Putamen (tissue), 1 donor: ENCODE measurements around the gene DHX35.
A peak's percentile ranks its signal among the peaks of the same experiment; 100 is the strongest.

ENCODE experiments used
- DNase-seq: peaks from one replicate; pipeline ENCODE4 v3.0.0-alpha.2; 2016; ENCODE audit warnings: low spot score

DHX35 gene

DNA sequence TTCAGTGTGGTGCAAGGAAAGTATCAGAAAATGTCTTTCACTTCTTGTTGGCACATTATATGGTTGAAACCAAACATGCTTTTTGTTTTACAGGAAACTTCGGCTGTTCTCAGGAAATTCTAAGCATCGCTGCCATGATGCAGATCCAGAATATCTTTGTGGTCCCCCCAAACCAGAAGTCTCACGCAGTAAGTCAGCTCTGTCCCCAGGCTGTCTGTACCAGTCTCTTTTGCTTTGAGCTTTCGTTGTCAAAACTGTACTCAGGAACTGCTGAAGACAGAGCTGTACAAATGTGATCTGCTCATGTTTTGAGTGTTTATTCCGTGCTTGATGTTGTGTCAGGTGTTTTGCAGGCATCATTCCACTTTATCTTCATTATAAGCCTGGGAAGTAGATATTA is 59.6 kb downstream of the DHX35 start:
- DNase-seq, result no peak

DNA sequence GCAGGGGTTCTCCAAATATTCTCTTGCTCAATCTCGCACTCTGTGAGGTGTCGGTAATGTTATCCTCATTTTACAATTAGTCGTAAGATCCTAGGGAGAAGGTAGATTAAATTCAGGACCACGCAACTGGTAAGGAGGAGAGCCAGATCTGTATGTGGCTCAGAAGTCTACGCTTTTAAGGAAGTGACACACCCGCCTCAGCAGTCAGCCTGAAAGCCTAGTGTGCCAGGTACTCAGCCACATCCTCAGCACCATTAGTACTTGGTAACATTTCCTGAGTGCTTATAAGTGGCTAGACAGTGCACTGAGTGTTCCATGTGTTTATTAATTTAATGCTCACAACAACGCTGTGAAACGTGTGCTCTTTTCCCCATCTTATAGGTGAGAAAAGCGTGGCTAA is 63.7 kb downstream of the DHX35 start:
- no peak for DNase-seq

DNA sequence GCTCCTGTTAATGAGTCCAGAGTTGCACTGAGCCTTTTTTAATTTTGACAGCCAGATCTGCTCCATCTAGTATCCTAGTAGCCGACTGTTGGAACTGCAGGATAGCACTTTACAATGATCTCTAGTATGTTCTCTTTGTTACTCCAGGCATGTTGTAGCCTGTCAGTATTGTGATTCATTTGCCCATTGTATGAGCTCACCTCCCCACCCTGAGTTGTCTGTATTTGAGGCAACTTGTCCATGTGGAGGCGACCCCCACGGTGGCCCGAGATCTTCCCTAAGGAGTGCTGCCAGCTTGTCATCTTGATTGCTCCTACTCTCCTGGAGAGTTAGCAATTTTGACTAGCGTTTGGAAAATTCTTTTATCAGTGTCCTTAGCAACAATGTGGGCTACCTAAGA is 67.2 kb downstream of the DHX35 start:
- DNase-seq, result no peak

DNA sequence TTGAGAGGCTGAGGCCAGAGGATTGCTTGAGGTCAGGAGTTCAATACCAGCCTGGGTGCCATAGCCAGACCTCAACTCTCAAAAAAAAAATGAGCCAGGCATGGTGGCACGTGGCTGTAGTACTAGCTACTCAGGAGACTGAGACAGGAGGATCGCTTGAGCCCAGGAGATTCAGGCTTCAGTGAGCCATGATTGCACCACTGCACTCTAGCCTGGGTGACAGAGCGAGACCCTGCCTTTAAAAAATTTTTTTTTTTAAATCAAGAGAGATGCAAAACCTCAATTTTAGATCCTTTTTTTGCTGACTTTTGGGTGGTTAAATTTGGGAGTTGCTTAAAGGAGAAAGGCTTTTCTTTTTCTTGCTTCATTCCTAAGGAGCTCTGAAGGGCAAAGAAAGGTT is 70.9 kb downstream of the DHX35 start:
- no peak for DNase-seq

DNA sequence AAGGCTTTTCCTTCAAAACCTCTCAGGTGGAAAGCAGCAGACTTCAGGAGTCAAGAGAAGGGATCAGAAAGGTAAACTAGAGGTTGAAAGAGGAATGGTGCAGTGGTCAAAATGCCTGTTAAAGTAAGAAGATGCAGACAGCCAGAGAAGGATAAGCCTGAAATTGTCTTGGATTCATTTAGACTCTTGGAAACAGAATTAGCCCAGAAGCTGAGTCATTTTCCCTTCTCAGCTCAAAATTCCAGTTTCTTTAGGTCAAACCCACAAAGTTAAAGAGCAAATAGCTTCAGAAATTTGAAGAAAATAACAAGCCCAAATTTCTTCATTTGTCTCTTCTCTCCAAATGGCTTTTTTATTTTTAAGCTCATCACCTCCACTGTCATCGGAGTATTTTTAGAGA is 73.9 kb downstream of the DHX35 start:
- DNase-seq, result peak; percentile 6

DNA sequence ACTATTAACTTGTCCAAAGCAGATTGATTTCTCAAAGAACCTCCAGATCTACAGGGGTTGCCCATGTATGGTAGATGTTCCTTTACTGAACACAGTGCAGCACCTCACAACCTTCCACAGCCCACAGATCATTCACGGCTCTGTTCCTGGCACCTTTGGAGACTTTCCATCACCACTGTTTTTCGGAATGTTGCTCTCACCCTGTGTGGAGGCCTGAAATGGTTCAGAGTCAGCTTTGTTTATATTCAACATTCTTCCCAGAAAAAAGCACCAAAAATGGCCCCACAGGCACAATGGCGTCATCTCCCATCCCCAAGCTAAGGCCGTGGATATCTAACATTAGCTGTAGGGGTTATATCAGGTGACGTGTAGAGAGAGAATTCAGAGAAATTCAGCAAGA is 74.7 kb downstream of the DHX35 start:
- DNase-seq, result no peak

DNA sequence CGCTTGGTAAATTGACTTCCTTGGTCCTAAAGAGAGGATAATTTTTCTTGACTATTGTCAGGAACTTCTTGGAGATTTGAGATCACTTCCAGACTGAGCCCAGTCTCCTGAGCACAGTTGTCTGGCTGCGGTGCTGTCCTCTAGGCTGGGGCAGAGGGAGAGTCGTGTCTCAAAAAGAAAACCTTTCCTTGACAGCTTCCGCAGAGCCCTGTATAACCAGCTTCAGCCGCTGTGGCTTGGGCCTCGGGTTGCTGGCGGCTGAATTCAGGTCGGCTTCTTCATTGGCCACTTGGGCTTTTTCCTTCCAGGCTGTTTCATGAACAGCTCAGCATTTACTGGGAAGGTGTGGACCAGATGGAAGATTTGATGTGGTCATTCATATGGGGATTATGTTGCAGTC is 75.9 kb downstream of the DHX35 start:
- no peak for DNase-seq

DNA sequence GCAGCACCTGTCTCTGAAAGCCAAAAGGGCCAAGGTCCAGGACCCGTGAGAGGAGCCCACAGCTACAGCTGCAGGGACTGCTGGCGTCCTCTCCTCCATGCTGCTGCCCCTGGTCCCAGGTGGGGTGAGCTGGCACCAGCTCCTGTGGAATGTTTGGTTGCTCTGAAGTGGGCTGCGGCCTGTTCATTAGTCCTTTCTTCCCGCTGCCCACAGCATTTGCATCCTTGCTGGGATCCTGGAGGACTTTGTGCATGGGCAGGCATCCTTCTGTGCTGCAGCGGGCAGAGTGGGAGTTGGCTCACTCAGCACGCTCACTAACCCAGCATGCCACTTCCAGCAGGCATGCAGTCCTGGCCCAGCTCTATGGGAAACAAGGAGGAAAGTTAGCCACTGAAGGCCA is 76.4 kb downstream of the DHX35 start:
- no peak for DNase-seq

DNA sequence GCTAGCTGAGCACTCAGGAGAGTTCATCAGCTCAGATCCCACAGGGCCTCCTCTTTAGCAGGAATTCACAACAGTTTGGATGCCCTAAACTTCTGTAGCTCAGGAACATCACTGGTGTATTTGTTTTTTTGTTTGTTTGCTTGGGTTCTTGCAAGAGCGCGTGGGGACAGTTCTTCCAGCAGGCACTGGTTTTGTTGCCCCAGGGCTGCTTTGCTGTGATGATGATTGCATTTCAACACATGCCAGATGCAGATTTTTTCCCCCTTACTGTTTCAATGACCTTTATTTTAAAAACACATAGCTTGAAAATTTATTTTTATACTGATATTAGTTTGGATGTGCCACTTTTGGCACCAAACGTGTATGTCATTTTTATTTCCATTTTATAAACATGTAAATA is 77.1 kb downstream of the DHX35 start:
- DNase-seq, result no peak

DNA sequence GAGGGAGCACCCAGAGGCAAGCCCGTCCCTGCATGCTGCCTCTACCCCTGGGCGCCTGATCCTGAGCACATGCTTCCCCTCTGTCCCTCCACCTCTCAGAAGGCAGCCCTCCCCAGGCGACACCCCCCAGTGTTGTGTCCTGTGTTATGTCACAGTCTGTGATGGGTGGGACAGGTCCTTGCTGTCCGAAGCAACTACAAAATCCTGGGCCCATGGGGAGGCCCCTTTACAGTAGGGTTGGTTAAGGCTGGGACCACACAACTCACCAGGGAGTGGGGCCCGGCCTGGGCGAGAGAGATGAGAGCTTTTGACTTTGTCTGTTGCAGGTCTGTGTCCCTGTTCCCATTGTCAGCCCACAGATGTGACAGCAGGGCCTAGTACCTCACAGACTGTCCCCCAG is 78.0 kb downstream of the DHX35 start:
- no peak for DNase-seq

DNA sequence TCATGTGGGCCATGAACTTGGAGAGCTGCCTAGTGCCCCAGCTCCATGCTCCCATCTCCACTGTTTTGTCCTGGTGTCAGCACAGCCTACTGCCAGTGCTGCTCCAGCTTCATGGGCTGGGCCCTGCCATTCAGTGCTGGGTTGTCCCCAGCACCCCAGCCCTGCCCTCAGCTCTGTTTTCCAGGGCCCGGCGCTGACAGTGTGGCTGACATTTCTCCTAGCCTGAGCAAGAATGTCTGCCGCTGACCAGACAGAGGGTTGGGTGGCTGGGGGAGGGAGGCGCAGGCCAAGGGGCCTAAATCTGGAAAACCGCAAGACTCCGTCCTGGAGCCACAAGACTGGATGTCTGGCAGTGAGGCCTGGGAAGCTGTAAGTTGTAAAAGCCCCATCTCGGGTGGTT is 78.9 kb downstream of the DHX35 start:
- no peak for DNase-seq

DNA sequence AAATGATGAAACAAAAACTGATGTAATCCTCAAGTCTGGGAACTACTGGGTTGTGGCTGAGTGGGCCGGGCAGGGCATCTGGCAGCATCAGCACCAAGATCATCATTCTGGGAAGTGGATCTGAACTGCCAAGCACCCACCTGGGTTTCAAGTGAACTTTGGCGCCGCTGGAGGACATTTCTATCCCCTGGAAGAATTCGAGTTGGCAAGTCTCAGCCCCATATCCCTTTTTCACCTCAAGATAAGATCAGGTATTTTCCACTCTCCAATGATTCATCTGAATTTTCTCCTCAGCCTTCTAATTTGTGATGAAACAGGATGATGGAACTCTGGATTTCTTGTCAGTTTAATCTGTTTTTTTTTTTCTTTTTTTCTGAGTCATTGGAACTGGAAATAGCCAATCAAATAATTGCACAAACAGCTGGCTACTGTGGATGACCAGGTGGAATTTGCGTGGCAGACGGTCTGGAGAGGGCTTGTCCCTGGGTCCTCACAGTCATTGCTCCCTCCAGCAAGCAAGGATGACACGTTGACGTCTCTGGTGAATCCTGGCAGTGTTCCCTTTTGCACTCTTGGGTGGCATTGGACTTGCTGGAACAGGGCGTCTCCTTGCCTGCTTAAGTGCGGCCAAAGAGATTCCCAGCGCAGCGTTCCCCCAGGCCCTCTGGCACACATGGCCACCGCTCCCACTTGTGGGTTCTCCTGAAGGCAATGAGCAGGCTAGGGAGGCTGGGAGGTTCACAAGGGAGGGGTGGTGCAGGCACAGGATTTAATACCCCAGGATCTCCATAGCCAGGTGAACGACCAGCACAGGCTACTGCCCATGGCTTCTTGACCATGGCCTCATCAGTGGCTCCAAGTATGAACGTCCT is 80.4 kb downstream of the DHX35 start:
- no peak for DNase-seq

DNA sequence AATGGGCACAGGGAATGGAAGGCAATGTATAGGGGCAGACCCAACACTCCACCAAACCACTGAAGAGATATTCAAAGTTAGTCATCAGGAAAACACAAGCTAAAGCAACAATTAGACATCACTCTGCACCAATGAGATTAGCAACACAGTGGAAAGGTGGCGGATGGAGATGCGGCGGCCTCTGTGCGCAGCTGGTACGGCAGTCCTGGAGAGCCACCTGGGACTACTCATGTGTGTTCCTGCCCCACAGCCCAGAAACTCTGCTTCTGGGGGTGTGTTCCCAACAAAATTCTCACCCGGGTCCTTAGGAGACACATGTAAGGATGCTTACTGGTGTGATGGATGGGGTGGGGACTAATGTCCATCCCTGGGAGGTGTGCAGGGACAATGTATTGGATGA is 82.4 kb downstream of the DHX35 start:
- DNase-seq, result no peak

DNA sequence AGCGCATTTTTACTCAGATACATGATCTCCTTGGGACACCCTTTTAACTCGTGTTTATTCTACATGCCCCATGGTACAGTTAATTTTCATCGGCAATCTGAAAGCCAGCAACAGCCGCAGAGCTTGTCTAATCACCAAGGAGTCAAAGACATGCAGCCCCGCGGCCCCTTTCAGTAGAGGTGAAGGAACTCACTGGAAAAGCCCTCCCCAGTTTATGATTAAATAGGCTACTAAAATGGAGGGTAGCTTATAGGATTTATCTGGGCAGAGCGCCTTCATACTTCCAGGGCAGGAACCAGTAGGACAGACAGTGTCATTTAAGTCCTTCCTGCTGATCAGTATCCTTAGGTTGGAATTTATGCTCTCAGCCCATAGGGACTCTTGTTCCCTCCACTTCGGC is 83.5 kb downstream of the DHX35 start:
- no peak for DNase-seq

DNA sequence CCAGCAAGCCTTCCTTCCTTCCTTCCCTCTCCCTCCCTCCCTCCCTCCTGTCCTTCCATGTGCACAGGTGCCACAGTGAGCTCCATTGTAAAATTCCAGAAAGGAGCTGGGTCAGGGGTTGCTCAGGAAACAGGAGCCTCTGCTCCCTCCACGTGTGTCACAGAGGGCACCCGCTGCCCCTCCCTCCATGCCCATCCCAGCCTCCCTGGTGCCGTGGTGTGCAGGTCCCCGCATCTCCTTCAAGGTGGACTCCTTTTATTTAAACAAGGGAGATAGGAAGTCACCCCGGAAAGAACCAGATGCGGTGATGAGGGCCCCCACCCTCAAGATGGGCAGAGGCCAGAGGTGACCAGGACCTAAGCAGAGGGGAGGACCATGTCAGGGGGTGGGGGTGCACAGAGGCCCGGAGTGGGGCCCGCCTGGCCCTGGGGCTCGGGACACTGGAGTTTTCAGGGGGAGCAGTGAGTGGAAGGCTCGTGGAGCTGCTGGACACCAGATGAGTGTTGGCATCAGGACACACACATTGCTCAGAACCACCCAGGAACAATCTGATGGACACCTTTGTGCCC is 85.4 kb downstream of the DHX35 start:
- DNase-seq, result no peak

DNA sequence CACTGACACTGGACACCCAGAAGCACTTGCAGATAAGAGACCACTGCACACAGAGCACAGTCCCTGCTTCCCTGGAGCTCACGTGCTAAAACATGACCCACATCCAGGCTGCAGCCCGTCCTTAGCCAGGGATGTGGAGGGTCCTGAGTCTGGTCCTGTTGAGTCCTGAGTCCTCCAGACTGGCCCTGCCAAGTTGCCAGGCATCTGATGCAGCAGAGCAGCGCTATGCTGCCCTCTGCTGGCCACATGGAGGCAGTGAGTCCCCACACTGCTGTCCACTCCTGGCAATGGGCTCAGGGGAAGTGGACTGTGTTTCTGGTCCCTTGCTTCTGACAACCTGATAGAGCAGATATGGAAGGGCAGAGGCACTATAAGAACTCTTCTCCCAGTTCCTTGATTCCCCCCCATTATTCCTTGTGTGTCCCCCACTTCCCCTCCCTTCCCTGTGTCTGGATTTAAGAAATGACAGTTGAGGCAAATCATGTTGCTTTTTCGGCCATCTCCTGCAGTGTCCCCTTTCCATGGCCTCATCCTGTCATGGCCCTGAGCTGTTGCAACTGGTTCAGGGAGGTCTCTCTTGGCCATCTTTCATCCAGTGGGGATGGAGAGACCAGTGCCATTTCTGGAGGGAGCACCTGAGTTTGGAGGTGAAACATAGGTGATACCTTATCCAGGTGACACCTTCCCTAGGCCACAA is 86.0 kb downstream of the DHX35 start:
- DNase-seq, result peak; percentile 68

DNA sequence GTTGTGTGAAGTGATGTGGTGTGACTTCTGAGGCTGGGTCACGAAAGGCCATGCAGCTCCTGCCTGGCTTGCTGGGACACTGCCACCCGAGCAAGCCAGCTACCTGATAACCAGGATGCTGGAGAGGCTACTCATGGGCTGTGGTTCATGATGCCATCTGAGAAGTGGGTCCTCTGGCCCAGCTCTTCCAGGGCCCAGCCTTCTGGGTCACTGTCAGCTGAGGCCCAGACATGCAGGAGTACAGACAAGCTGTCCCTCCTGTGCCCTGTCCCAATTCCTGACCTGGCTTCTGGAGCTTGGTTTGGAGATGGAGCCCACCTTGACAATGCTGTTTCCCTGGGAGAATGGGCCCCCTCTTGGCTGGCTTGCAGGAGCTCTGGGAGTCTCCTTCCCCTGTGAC is 87.0 kb downstream of the DHX35 start:
- no peak for DNase-seq

DNA sequence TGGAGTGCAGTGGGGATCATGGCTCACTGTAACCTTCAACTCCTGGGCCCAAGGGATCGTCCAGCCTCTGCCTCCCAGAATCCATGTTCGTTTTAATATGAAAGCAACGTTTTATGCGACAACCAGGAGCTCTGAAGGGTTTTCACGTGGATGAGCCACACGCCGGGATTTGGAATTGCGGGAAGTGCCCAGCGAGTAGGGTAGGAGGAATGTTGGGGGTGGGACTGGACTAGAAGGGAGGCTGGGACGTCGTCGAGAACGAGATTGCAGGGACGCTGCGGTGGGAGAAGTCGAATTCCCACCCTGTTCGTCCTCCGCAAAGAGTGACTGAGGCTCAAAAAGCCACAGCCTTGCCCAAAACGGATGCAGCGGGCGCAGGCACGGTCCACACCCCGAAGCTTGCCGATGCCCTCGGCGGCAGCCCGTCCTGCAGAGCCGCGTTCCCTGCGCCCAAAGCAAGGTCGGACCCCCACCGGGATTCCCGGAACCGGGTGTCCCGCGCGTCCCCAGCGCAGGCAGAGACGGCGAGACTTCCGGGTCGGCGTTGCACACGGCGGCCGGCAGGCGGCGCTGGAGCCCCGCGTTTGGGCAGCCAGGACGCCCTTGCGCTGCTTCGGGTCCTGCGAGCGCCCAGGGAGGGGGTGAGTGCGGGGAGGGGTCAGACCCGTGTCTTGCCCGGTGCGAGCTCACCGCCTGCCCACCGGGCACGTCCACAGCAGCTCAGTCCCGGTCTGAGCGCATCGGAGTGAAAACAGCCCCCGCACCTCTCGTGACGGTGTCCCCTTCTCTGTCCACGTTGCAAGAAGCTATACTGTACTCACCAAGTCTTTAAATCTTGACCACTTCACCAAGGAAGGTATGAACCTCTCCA is 87.8 kb downstream of the DHX35 start:
- peak; percentile 60 for DNase-seq

DNA sequence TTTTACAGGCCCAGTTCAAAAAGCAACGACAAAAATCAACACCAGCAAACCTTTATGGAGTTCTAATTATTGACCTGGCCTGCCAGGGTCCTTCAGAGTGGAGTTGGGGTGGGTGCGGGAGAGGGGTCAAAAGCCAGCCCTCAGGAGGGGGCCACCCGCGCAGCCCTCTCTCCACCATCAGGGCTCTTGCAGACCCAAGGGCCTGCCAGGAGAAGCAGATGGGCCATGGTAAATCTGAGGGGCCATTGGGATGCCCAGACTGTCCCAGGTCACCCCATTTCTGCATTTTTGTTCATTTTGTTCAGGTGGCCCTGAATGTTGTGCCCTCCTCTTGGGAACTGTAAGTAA is 88.4 kb downstream of the DHX35 start:
- DNase-seq, result no peak

DNA sequence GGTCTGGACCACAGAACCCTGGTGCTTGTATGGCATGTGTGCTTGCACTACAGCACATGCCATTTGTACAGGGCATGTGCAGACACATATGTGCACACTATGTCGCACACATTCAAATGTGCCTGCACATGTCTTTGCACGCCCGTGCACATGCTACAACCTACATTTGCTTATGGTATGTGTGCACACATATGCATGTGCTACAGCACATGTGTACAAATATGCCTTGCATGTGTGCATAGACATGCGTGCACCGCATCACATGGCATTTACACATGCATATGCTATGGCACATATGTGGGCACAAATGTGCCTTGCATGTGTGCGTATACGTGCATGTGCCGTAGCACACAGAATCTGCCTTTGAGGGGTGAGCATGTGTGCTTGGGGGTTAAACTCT is 90.5 kb downstream of the DHX35 start:
- DNase-seq, result no peak

DNA sequence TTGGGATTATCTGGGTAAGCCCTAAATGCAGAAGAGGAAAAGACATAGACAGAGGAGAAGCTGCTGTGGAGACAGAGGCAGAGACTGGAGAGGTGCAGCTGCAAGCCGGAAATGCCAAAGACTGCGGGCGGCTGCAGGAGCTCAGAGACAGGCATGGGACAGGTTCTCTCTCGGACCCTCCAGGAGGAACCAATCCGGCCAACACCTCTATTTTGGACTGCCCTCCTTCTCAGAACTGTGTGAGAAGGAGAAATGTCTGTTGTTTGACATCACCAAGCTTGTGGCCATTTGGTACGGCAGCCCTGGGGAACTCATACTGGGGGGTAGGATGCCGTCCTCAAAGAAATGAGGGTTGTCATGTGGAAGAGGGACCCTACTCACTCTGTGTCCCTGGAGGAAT is 95.0 kb downstream of the DHX35 start:
- DNase-seq, result no peak

DNA sequence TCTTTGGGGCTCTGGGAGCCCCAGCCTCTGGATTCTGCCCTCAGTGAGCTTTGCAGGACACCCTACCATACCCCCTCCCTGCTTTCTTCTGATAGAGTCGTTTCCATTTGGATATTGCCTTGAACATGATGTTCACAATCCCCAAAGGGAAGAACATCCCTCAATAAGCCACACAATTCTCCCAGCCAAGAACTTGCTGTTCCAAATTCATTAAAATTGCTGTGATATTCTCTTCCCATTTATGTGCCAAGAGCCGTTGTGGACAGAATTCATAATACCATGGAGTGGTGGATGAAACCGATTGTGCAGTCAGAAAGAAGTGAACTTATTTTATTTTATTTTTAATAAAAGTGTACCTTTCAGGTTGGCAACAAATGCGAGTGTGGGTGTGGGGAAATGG is 95.8 kb downstream of the DHX35 start:
- DNase-seq, result no peak

DNA sequence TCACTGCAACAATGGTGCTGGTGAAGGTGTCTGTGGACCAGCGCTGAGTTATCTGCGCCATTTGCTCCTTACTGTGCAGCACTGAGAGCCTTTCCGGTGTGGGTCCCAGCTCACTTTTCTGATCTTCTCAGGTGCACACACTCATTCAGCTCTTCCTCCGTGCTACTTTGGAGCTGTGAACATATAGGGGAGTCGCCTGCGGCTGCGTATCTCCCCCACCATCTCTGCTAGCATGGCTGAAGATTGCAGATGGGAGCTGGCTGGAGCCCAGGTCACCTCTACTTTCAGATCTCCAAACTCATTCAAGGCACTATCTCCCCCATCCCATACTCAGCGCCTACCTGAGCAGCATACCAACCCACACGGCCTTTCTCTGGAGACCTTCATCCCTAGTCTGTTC is 96.9 kb downstream of the DHX35 start:
- DNase-seq, result no peak
